GM23338 (cell line): ENCODE measurements around the gene ADAM11.

ENCODE experiments used
- CTCF ChIP-seq, 2 experiments: fragments of 200-600 bp in 1 of 2; sonication (generic) in 1 of 2; conservative IDR thresholded peaks; 2 replicates each; pipeline versions ENCODE4 v1.5.1 to v1.6.1; 2016 to 2017; ENCODE audit warnings: antibody characterized with exemption in 2 of 2, low read depth in 2 of 2, mild to moderate bottlenecking in 2 of 2, moderate library complexity in 1 of 2
- EZH2 ChIP-seq: fragments of 200-600 bp; sonication (generic); IDR thresholded peaks from one replicate; pipeline ENCODE4 v1.8.0; 2017; ENCODE audit warnings: antibody characterized with exemption, mild to moderate bottlenecking, low read depth; ENCODE audit not compliant: unreplicated experiment
- POLR2AphosphoS5 ChIP-seq: IDR thresholded peaks from 2 replicates; pipeline ENCODE4 v1.6.1; 2016; ENCODE audit warnings: antibody characterized with exemption, low read depth
- REST ChIP-seq: IDR thresholded peaks from one replicate; pipeline ENCODE4 v1.6.1; 2018; ENCODE audit warnings: antibody characterized with exemption; ENCODE audit not compliant: unreplicated experiment

- no peak for TF ChIP-seq CTCF (conservative IDR thresholded peaks at IDR 0.05; ENCODE audit: low read depth in 2 of 2)
- TF ChIP-seq EZH2, result no peak
- no peak for TF ChIP-seq POLR2AphosphoS5
- TF ChIP-seq REST, result no peak
These were observed 49.4 kb downstream of the ADAM11 start for GRCh38 chr17:44808156-44808555.
